ENCODE results near the gene ARL15.

The ARL15 gene

DNA sequence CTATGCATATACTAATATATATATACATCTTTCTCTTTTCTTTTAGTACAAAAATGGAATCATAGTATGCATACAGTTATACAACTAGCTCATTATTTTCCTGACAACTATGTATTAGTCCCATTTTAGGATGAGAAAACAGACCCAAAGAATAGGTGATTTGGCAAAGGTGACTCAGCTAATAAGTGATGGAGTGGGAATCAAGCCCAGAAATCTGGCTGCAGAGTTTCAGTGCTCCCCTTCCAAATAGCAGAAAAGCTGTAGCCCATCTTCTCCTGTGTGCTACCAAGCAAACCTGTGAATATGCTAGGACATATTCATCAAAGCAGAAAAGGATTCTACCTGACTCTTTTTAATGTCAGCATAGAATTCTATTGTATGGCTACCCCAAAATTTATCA is 114.7 kb downstream of the ARL15 start:
- DNase-seq = no peak

DNA sequence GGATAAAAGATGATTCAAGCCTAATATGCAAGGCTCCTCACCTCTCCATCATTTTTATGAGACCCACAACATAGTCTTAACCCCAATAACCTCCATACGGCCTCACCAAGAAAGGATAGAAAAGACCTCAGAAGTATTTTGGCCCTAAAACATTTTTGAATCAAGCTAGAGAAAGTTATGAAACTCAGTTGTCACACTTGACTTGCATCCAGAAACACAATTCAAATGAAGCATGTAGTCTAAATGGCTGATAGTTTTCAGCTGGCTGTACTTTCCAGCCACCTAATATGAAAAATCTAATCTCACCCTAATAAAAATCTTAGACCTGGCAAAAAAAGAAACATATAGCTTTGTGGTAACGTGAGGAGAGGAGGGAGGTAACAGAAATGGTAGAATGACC is 116.1 kb downstream of the ARL15 start:
- DNase-seq = no peak

- DNase-seq = no peak
Observed at GRCh38 chr5:54187694-54188093, 122.7 kb downstream of the ARL15 start.

DNA sequence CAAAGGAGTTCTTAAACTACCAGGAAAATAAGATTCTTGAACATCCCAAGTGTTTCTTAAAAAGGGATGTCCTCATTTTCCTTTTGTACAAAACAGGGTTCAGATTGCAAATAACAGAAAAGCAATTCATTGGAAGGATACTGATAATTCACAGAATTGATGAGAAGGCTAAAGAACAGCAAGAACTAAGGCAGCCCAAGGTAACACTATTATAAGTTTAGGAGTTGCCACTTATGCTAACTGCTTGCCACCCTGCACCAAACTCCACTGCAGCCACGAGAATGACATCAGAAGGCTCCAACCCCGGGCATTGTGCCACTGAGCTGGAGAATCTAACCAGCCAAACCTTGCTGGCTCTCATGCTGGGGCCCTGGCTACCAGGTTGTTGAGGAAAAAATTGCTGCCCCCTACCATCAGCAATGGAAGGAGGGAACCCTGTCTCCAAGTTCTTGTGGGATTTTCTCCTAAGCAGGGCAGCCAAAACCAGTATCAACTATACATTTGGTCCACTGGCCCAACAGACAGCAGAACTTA is 123.4 kb downstream of the ARL15 start:
- DNase-seq = no peak

GRCh38 chr5:54186108-54186507 is 124.3 kb downstream of the ARL15 start:
- no peak for DNase-seq

- no peak for DNase-seq
Observed at GRCh38 chr5:54184806-54185205, 125.6 kb downstream of the ARL15 start.

GRCh38 chr5:54180630-54181031 is 129.7 kb downstream of the ARL15 start:
- DNase-seq = no peak

DNA sequence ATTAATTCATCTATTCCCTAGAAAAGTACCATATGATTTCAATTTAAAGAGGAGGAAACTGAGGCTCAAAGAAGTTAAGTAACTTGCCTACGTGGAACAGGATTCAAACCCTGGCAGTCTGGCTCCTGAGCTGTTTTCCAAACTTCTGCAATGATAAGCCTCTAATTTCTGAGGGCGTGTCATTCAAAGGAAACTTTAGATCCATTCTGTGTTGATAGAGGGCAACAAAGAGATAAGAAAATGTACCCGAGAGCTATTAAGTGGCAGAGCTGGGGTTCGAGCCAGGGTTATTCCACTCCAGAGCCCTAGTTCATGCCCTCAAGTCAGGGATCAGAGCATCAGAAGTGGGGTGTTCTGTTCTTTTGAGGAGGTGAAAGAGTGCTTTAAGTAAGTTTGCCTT is 131.4 kb downstream of the ARL15 start:
- no peak for DNase-seq

DNA sequence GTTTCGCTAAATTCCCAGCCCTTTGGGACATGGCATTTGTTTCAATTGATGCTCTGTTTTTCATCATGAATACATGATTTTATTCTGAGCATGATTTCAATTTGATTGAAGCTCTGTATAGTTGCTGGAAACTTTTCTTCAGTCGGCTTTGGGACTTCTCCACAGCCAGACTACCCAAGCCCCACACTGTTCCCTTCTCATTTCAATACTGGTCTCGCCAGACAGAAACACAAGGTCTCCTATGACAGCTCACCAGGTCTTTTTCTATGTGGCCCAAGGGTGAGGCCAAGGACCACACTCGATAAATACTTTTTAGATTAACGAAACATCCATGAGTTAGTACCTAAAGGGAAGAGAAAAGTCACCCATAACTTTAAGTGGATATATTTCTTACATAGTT is 132.2 kb downstream of the ARL15 start:
- no peak for DNase-seq

DNA sequence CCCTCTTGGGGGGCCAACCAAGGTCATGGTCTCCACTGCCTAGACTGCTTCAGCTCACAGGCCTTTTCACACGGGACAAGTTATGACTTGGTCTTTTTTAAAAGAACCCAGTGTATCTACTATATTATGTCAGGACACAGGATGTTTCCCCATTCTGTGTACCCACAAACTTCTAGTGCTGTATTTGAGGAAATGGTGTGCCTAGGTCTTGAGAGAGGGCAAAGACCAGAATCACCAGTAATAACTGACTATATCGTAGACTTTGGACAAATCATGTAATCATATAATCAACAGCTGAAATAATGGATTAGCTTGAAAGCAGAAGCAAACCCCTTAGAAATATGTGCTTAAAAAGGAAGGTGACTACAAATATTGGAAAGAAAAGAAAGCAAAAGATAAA is 133.3 kb downstream of the ARL15 start:
- DNase-seq = no peak

DNA sequence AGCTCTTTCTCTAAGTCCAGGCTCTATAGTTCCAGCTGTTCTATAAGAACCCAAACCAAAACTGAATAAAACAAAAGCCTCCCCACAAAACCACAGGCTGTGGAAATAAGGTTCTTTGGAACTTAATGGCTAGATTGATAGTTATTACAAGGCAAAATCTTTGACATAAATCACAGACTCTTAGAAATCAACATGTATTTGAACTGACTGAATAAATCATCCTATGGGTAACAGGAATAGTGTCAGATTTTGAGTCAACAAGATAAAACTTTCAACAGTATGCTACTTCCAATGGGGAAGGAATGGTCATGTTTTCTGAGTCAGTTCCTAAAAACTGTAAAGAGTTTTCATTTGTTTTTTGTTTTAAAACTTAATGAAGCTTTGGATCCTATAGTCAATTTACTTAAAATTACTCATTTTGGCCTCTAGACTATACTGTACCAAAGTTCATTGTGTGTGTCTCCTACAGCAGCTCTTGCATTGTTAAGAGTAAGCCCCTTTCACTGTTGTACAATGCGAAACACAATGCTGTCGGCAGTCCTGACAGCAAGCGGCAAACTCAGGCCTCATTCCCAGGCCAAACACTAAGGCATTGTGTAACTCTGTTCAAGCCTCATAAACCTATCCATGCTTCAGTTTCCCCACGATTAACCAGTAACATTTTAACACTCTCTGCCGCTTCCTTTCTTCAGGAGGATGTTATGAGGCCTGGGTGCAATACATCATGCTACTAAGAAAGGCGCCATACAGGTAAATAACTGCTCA is 134.1 kb downstream of the ARL15 start:
- DNase-seq = no peak

DNA sequence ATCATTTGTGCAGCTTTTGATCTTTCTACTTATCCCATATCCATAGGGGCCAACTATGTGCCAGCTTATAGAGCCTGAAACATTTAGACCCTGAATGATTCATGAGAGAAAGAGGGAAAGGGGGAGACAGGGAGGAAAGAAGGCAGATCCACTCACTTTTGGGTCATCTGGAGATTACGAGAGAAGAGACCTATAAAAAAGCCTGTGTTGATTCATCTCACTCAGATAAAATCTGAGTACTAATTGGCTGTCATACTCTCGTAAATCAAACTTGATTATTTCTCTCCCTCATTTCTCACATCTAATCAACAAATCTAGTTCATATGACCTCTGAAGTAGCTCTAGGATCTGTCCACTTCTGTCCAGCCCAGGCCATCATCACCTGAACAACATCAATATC is 137.1 kb downstream of the ARL15 start:
- DNase-seq = no peak

DNA sequence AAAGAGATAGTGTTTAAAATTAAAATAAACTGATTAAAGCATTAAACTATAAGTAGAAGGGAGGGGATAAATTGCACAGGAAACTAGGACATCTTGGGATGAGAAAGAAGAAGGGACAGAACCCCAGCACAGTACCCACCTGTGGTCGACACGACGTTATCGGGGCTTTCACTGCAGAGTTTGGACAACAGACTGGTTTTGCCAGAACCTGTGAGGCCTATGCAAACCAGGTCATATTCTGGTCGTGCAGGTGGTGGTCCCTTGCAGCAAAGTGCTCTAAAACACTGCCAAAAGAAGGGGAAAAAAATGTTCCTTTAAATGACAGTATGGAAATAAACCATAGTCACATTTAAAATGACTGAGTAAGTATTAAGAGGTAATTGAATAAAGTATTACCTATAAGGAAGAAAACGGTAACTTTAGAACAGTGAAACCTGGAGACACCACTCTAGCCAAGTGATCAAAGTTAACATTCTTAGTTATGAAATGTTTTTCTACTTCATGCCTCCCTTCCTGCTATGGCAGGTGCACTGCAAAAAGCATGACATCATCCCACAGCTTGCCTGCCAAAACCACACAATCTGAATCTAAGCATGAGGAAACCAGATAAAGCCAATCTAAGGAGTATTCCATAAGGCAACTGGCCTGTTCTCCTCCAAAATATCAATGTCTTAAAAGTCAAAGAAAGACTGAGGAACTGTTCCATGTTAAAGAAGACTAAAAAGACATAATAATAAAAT is 138.6 kb downstream of the ARL15 start:
- DNase-seq = peak; percentile 13

GRCh38 chr5:54165687-54166086 is 144.7 kb downstream of the ARL15 start:
- no peak for DNase-seq

- DNase-seq = no peak
Observed at GRCh38 chr5:54162184-54162583, 148.2 kb downstream of the ARL15 start.

GRCh38 chr5:54160329-54160728 is 150.0 kb downstream of the ARL15 start:
- no peak for DNase-seq

GRCh38 chr5:54159893-54160195 is 150.5 kb downstream of the ARL15 start:
- DNase-seq = no peak

DNA sequence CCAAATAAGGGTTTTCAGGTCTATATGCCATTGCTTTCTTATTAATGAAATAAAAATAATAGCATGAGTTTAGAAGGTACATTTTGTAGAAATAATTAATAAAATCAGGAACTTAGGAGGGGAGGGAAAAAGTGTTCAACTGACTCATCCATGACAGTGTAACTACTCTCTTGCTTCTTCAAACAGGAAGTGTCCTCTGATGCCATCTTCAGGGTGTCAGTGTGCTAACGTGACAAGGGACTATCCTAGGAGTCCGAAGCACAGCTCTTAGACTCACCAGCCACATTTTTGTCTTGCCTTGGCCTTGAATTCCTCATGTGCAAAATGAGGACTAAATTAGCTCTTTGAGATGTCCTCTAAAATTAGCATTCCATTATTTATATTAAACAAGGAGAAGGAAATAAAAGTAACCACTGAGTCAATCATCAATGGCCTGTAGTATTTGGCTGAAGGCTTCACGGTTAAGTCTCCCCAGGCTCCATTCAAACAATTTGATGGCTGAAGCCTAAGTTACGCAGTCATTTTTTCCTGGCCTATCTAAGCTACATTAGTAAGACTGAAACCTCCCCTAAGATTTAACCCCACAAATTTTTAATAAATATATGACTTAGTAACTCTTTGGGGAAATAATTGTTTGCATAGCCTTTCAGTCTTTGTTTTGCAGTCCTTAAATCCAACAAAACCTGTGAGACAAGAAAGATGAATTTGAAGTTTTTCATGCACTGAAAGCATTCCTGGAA is 151.1 kb downstream of the ARL15 start:
- DNase-seq = no peak

DNA sequence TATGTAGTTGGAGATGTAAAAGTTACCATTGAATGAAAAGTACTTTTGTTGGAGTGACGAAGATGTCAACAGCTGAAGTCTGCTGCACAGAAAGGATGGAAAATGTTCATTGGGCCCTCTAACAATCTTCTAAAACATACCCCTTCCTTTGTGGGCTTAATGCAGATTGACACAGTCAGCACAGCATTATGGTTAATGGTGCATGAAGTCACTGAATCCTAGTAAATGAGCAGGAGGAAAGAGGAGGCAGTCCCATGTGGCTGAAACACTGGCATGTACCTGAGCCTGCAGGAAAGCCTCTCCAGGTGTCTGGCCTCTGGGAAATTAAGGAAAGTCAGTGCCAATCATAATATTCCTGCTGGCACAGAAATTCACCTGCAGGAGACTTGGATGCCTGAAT is 153.8 kb downstream of the ARL15 start:
- DNase-seq = no peak

DNA sequence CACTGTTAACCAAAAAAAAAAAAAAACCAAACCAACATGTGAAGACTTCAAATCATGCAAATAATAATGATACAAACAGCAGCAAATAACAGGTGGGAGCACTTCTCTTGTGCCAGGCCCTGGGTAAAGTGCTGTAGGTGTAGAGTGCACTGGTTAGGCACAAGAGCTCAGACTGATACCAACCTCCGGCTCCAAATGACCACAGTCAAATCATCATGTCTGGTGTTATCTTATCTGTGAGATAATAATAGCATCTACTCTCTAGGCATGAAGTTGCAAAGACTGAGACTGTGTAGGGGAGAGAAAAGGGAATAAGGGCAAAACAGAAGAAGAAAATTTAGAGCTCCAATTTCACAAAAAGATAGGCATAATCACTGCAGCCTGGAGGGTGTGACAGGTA is 159.5 kb downstream of the ARL15 start:
- DNase-seq = no peak

DNA sequence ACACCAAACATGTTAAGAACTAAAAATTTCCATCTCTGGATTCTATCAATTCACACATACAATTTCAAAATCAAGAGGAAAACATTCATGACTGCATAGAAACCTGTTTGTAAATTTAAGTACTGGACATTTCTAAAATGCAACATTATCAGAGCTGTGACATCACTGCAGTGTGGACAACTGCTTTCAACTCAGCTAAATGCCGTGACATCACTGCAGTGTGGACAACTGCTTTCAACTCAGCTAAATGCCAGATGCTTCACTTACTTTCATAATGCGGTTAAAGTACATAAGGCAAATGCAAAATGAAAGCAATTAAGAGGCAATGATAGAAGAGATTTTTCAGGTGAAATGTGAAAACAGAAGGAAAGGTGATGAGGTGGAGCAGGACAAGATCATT is 161.5 kb downstream of the ARL15 start:
- DNase-seq = no peak

DNA sequence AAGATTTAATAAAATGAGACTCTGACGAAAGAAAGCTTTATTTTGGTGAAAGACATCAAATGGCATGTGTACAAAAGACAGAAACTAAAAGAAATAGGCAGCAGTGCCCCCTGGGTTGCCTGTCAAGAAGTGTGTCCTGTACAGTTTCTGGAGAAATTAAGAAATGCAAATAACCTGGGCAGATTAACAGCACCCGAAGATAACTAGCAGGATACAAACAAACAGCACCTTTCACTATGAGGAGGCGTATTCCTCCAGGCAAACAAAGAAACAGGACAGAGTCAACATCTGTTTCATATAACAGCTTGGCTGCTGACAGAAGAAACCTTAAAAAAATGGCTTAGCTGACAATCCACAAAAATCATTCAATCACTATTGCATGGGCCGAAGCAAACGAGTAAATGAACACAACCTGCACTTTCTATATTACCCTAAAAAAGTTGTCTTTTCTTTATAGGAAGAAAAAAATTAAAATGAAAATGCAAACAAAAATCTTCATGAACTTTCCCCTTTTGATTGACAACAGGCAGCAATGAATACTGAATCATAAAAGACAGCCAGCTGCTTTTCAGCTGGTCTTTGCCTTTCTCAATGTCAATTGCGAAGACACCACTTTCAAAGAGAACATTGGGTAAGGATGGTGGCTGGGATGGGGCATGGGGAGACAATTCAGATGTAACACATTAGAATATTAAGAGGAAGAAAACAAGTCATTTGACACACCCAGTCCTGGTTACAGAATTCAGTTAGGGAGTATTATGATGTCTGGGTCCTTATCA is 162.1 kb downstream of the ARL15 start:
- no peak for DNase-seq

- no peak for DNase-seq
Observed at GRCh38 chr5:54146916-54147315, 163.5 kb downstream of the ARL15 start.
